GM18498 (cell line): ENCODE results near the gene GPATCH8.
"Not testable (repeated sequence)": the region's sequence is repeated elsewhere in the genome, so short reads cannot be mapped to it uniquely, and the experiment has no call there.

Source experiments
- ATAC-seq: cut with Tn5 transposase; IDR thresholded peaks from one replicate; pipeline ENCODE4 v1.9.1; 2021; ENCODE audit warnings: mild to moderate bottlenecking, moderate library complexity; ENCODE audit not compliant: unreplicated experiment

GPATCH8 gene

DNA sequence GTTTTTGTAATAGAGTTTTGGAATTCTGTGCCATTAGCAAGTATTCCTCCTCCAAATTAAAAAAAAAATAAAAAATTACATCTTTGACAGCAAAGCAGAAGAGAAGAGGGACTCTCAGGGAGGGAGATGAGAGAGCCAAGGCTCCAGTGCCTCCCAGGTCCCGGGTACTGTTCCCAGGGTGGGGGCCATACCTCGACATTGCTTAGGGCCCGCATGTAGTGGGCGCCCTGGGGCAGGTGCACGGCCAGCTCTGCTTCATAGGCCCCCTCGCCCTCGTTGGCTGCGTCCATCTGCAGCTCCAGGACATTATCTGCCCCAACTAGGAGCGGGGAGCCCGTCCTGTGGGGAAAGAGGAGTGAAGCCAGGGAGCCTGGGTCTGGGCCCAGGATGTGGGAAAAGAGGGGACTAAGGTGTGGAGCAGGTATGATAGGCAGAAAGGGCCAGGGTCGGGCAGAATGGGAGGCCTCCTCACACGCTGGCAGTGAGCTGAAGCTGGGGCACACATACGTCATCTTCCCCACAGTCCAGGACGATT lies 125.0 kb downstream of the GPATCH8 start:
- ATAC-seq, result no peak

DNA sequence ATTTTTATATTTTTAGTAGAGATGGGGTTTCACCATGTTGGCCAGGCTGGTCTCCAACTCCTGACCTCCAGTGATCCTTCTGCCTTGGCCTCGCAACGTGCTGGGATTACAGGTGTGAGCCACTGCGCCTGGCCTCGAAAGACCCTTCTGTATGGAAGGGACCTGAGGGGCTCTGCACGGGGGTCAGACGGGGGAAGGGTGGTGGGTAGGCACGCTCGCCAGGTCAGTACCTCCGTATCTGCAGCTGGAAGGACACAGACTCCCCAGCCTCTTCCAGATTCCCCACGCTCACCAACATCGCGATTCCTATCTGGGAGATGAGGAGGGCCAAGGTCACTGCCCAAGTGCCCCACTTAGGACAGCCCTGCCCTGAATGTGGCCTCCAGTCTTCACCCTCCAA lies 126.4 kb downstream of the GPATCH8 start:
- no peak for ATAC-seq

DNA sequence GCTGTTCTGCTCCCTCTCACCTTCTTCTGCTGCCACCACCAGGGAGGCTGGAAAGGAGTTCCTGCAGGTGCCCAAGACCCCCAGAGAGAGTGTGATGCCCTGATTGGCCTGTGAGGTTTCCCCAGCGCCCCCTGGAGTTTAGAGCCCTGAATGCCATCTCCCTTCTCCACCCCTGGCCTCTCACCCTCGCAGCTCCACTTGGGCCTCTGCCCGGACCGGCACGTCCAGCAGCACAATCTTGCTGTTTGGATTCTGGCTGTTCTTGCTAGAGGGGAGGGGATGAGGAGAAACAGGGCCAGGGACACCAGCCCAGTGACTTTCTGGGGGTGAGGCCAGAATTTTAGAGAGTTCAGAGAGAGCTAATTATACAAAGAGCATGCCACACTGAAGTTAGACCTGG lies 127.1 kb downstream of the GPATCH8 start:
- ATAC-seq, result no peak

- no peak for ATAC-seq
Observed at GRCh38 chr17:44375196-44376017, 127.8 kb downstream of the GPATCH8 start.

DNA sequence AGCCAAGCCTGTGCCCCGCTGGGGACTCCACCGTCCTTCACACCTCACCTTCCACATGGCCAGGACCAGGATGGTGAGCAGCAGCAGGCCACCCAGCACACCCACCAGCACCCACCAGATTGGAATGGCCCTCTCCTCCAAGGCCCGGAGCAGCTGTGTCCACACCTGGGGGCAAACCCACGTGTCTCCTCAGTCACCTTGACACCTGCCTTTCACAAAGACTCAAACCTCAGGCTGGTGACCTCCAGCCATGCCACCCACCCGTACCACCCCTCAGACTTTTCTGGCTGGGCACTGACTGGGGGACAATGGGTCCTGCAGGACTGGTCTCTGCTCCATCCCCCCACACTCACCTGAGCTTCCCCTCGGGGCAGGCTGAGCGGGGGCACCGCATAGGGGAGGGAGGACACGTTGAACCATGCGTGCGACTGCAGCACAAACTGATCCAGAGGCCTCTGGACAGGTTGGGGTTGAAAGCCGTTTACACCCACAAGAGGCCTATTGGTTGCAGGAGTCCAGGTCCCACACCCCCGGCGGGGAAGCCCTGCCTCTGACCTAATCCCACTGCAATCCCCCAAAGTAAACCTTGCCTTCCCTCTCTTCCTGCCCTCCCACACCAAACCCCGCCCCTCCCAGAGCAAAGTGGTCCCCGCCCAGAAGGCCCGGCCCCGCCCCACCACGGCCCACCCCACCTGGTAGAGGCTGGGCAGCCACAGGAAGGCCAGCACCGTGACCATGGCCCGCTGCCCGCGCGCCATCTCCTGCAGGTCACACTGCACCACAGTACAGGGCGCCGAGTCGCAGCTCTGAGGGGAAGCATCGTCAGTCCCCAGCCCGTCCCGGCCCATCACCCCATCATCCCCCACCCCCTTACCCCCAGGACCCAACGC lies 128.7 kb downstream of the GPATCH8 start:
- ATAC-seq, result no peak

- ATAC-seq, result no peak
Observed at GRCh38 chr17:44372036-44372435, 131.2 kb downstream of the GPATCH8 start.

- not testable (repeated sequence) for ATAC-seq
Observed at GRCh38 chr17:44369414-44370023, 133.7 kb downstream of the GPATCH8 start.

GRCh38 chr17:44368391-44369243 lies 134.6 kb downstream of the GPATCH8 start:
- ATAC-seq, result not testable (repeated sequence)

- ATAC-seq, result no peak
Observed at GRCh38 chr17:44367231-44367979, 135.8 kb downstream of the GPATCH8 start.

- ATAC-seq, result not testable (repeated sequence)
Observed at GRCh38 chr17:44365051-44365450, 138.2 kb downstream of the GPATCH8 start.

- peak; percentile 74 for ATAC-seq
Observed at GRCh38 chr17:44363613-44364159, 139.5 kb downstream of the GPATCH8 start, which contains the start of gene FAM171A2. Gene FAM171A2 (minus strand): TSS chr17:44363853. CDS start chr17:44363714, 139 bp downstream.

- peak; percentile 32 for ATAC-seq
Observed at GRCh38 chr17:44362949-44363612, 140.1 kb downstream of the GPATCH8 start.

DNA sequence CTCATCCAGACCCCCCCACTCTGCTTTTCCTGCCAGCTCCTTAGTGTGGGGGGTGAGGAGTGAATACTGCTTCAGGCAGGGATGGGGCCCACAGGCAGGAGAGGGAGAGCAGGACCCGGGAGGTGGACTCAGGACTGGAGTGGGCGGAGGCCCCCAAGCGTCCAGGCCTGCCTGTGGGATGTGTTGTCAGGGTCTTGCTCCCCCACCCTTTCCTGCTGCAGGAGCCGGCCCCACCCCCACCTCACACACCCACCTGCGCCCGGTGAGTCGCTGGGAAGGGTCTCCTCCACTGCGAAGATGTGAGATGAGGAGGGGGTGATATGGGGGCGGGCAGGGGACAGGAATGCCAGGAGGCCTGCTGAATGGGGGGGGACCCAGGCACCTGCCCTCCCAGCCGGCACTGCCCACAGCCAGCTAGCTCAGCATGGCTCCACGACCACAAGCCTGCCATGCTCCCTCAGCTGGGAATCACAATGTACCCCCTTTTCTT lies 140.7 kb downstream of the GPATCH8 start:
- no peak for ATAC-seq

- ATAC-seq, result no peak
Observed at GRCh38 chr17:44361292-44362260, 141.6 kb downstream of the GPATCH8 start.

DNA sequence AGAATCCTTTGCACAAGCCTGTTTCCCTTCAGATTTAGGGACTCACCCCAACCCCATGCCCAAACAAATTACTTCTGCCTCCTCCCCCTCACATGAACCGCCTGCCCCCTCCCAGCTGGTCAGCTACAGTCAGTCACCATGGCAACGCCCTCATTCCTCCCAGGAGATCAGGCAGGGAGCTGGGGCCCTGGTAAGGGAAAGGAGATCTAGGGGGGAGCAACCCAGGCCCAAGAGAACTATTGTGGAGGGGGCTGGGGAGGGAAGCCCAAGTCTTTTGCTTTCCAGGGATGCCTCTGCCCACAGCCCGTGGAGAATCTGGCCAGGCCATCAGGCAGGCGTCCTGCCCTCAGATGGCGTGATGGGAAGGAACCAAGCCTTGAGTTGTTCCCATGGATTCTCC lies 142.4 kb downstream of the GPATCH8 start:
- ATAC-seq, result no peak

DNA sequence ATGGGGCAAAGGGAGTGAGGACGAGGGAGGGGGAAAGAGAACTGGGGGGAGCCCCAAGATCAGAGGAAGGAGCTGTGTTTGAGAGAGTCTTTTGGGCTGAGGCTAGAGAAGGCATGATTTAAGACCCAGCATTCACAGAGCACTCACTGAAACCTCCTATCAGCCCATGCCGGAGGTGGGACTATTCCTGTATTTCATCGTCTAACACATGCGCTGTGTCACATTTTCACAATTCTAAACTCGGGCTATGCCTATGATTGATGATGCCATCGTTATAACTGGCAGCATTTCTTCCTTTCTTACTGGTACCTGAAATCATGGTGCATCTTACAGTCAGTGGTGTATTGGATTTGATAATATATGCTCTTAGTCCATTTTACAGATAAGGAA lies 143.1 kb downstream of the GPATCH8 start:
- no peak for ATAC-seq

- ATAC-seq, result no peak
Observed at GRCh38 chr17:44359458-44360143, 143.6 kb downstream of the GPATCH8 start.
